HepG2 (cell line): Measurements from ENCODE around the gene CCDC148.
"Not testable (repeated sequence)": the region's sequence is repeated elsewhere in the genome, so short reads cannot be mapped to it uniquely, and the experiment has no call there.

Experiments
- BHLHE40 ChIP-seq: IDR thresholded peaks from 2 replicates; pipeline ENCODE4 v1.6.1; 2011; ENCODE audit warnings: low read length, improper control_type of control experiment
- CBFB ChIP-seq: sonication (generic); formaldehyde crosslinking; IDR thresholded peaks from 2 replicates; pipeline ENCODE4 v1.4.0; 2020; ENCODE audit warnings: missing genetic modification reagents
- GFI1 ChIP-seq: sonication (generic); formaldehyde crosslinking; IDR thresholded peaks from 2 replicates; pipeline ENCODE4 v1.5.0; 2020; ENCODE audit warnings: missing genetic modification reagents, mild to moderate bottlenecking, borderline replicate concordance
- GLI4 ChIP-seq: sonication (generic); formaldehyde crosslinking; IDR thresholded peaks from 2 replicates; pipeline ENCODE4 v1.5.1; 2020; ENCODE audit warnings: missing genetic modification reagents, mild to moderate bottlenecking, moderate library complexity, borderline replicate concordance
- POLR2A ChIP-seq, 2 experiments: IDR thresholded peaks; 2 replicates each; pipeline ENCODE4 v1.6.1; 2011; ENCODE audit warnings: low read depth in 2 of 2, low read length in 2 of 2, mild to moderate bottlenecking in 1 of 2, moderate library complexity in 1 of 2; ENCODE audit not compliant: insufficient read depth in 1 of 2
- RAD21 ChIP-seq: fragments of 450-650 bp; formaldehyde crosslinking; IDR thresholded peaks from 2 replicates; pipeline ENCODE4 v1.5.0; 2020; ENCODE audit warnings: mild to moderate bottlenecking
- TF ChIP-seq, protein P1 (sequence below): sonication (generic); formaldehyde crosslinking; IDR thresholded peaks from 2 replicates; pipeline ENCODE4 v1.8.1; 2023; ENCODE audit warnings: missing genetic modification reagents, inconsistent platforms, borderline replicate concordance

DNA sequence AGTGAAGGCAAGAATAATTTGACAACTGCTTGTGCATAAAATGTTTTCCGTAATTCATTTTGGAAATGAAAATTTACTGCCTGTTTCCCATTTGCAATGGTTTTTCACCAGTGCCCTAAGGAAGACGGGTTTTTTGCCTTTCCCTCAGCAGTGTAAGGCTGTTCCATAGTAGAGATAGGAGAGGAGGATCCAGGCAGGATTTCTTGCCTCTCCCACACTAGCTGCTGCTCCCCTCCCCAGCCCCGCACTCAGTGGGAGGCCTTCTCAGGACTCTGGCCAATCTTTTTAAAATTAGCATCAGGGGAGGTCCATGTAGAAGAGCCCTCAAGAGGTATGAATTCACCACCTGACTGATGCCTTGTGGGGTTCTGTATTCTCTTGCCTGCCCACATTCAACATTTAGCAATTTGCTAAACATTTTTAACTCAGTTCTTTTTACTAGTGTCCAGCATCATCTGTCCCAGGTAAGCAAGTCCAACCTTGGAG, 18.0 kb upstream of the CCDC148 start:
- TF ChIP-seq RAD21 (CRISPR knock-in tag); POLR2A (IDR thresholded peaks at IDR 0.05; ENCODE audit: insufficient read depth in 1 of 2, low read depth in 2 of 2, low read length in 2 of 2); GFI1 (CRISPR knock-in tag); CBFB (CRISPR knock-in tag); GLI4; BHLHE40: not testable (repeated sequence)
- TF ChIP-seq, protein P1, sequence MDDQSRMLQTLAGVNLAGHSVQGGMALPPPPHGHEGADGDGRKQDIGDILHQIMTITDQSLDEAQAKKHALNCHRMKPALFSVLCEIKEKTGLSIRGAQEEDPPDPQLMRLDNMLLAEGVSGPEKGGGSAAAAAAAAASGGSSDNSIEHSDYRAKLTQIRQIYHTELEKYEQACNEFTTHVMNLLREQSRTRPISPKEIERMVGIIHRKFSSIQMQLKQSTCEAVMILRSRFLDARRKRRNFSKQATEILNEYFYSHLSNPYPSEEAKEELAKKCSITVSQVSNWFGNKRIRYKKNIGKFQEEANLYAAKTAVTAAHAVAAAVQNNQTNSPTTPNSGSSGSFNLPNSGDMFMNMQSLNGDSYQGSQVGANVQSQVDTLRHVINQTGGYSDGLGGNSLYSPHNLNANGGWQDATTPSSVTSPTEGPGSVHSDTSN (CRISPR knock-in tag), result not testable (repeated sequence)
